Chondrocyte (in vitro differentiated cells): Measurements from ENCODE around the gene APOA1. TPM values are rescaled to one million over a fixed set of nuclear protein-coding genes. Genes with fewer than 3 reads are reported as not detected.
"Not testable (repeated sequence)": the region's sequence is repeated elsewhere in the genome, so short reads cannot be mapped to it uniquely, and the experiment has no call there.

Source experiments
- DNase-seq: peaks from one replicate; pipeline ENCODE4 v3.0.0; 2021; ENCODE audit warnings: mixed read lengths, low spot score
- H3K27ac Mint-ChIP-seq: one replicate; pipeline ENCODE4 v1.8.0; 2021; ENCODE audit warnings: mild to moderate bottlenecking, moderate library complexity, mixed read lengths; ENCODE audit not compliant: unreplicated experiment
- H3K27me3 Mint-ChIP-seq: 2 replicates; pipeline ENCODE4 v1.8.0; 2021; ENCODE audit warnings: low read depth, mixed read lengths
- H3K36me3 Mint-ChIP-seq: 2 replicates; pipeline ENCODE4 v1.8.0; 2021; ENCODE audit warnings: low read depth, mixed read lengths
- H3K4me1 Mint-ChIP-seq: 2 replicates; pipeline ENCODE4 v1.8.0; 2021; ENCODE audit warnings: low read depth, mild to moderate bottlenecking, mixed read lengths
- H3K4me3 Mint-ChIP-seq: one replicate; pipeline ENCODE4 v1.8.0; 2021; ENCODE audit warnings: mild to moderate bottlenecking, moderate library complexity, mixed read lengths; ENCODE audit not compliant: unreplicated experiment
- H3K9me3 Mint-ChIP-seq: 2 replicates; pipeline ENCODE4 v1.8.0; 2021; ENCODE audit warnings: low read depth, mixed read lengths
- total RNA-seq: library from RNA; stranded (reverse); gene quantifications from 3 replicates; pipeline ENCODE4 v1.2.1, GENCODE V29; 2021
- TF ChIP-seq, protein P1 (sequence below): fragments of 200-600 bp; sonication (generic); IDR thresholded peaks from 2 replicates; pipeline ENCODE4 v1.5.0; 2021; ENCODE audit warnings: antibody characterized with exemption, mild to moderate bottlenecking, moderate library complexity

The APOA1 gene
- total RNA-seq, 1 donor from 2014 or later, result not detected

DNA sequence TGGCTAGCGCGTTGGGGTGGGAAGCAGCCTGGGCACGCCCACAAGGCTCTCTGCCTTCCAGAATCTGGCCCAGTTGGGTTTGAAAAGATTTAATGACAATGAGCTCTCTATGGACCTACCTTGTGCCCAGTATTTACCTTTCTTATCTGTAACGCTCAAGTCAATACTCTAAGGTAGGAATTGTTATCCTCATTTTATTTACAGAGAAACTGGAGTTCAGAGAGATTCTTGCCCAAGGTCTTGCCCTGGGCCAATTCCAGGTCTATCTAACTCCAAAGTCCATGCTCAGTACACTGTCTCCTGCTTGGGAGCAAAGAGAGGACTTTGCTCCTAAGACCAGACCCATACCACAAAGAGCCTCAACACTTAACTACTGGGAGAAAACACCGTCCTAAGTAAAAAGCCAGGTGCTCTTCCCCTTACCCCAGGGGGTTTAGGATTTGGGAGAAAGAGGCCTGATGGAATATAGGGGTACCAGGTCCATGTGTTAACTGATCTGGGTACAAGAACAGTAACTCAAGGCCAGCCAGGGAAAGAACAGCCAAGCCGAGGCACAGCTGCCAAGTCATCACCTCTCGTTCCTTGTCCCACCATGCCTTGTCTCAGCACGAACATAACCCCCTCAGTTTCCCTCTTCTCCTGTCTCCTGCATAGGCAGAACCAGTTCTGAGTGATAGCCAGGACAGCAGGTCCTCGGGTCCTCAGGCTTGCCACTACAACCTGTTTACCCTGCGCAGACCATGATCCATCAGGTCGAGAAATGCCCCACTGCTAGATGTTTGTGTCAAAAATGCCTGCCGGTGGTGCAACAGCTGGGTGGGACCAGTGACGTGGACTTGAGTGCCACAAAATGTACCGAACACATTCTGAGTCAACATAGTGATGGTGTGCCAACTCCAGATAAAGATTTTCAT lies 28.9 kb downstream of the APOA1 start:
- TF ChIP-seq, protein P1, sequence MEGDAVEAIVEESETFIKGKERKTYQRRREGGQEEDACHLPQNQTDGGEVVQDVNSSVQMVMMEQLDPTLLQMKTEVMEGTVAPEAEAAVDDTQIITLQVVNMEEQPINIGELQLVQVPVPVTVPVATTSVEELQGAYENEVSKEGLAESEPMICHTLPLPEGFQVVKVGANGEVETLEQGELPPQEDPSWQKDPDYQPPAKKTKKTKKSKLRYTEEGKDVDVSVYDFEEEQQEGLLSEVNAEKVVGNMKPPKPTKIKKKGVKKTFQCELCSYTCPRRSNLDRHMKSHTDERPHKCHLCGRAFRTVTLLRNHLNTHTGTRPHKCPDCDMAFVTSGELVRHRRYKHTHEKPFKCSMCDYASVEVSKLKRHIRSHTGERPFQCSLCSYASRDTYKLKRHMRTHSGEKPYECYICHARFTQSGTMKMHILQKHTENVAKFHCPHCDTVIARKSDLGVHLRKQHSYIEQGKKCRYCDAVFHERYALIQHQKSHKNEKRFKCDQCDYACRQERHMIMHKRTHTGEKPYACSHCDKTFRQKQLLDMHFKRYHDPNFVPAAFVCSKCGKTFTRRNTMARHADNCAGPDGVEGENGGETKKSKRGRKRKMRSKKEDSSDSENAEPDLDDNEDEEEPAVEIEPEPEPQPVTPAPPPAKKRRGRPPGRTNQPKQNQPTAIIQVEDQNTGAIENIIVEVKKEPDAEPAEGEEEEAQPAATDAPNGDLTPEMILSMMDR, result no peak
- Mint-ChIP-seq H3K9me3 (peaks cover 3% of the 10 kb centered on the region), H3K27ac (no peak overlapping the region), H3K36me3 (no peaks in the 10 kb centered on the region), H3K27me3 (peaks cover 4% of the 10 kb centered on the region), H3K4me3 (no peak overlapping the region), H3K4me1 (no peaks in the 10 kb centered on the region)
- no peak for DNase-seq

DNA sequence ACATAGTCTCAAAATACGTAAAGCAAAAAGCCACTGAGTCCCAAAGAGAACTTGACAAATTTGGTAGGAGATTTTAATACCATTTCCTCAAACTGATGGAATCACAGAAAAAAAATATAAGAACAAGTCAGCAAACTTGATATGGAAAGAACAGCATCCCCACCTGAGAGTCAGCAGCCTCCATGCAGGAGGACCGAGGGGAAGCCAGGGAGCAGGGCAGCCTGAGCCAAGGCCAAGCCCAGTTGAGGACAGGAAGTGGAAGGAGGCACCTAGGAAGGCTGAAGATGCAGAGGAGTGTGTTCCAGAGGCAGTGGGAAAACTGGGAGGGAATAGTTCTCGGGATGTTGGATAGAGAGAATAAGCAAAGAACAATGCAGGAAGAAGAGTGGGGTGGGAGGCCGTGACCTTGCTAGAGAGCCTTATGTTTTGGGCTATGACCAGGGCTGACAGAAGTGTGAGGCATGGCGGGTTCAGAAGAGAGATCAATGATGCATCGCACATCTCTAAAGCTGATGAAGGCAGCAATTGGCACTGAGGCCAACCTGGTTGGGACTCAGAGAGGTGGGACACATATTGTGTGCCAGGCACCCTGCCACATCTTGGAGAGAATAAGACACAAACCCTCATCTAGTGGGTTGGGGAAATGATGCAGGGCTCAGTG lies 29.7 kb downstream of the APOA1 start:
- TF ChIP-seq, protein P1, result no peak
- DNase-seq, result no peak
- Mint-ChIP-seq H3K9me3 (no peaks in the 10 kb centered on the region), H3K36me3 (no peaks in the 10 kb centered on the region), H3K27me3 (peaks cover 6% of the 10 kb centered on the region), H3K4me1 (no peaks in the 10 kb centered on the region), H3K4me3 (no peak overlapping the region), H3K27ac (no peak overlapping the region)

DNA sequence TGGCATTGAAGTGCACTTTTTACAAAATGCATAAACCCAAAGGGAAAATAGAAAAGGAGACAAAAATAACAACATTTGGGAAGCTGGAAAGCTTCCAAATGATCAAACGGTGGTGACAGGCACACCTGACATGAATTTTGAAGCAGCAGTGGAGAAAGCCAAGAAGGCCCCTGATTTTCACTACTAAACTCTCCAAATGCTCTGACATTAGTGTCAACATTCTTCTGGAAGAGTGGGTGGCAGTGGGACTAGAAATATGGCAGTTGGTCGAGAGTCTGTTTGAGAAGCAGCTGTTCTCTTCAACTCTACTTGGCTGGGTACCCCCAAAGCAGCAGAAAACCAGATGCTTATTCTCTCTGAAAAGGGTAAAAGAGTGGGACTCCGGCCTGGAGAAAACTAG lies 33.4 kb downstream of the APOA1 start:
- Mint-ChIP-seq H3K27ac (no peak overlapping the region), H3K27me3 (peaks cover 18% of the 10 kb centered on the region), H3K9me3 (no peaks in the 10 kb centered on the region), H3K36me3 (no peaks in the 10 kb centered on the region), H3K4me1 (no peaks in the 10 kb centered on the region), H3K4me3 (no peak overlapping the region)
- TF ChIP-seq, protein P1, result no peak
- DNase-seq, result no peak

DNA sequence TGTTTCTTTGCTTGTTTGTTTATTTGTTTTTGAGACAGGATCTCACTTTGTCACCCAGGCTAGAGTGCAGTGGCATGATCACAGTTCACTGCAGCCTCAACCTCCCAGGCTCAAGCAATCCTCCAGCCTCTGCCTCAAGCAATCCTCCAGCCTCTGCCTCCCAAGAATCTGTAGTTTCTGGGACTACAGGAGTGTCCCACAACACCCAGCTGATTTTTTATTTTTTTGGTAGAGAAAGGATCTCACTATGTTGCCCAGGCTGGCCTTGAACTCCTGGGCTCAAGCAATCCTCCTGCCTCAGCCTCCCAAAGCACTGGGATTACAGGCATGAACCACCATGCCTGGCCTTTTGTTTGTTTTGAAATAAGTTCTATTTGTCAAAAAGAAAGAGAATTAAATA lies 35.8 kb downstream of the APOA1 start:
- H3K4me1 Mint-ChIP-seq, H3K9me3 Mint-ChIP-seq, H3K27ac Mint-ChIP-seq, H3K4me3 Mint-ChIP-seq, H3K36me3 Mint-ChIP-seq, DNase-seq: not testable (repeated sequence)
- H3K27me3 Mint-ChIP-seq, result peaks cover 18% of the 10 kb centered on the region

DNA sequence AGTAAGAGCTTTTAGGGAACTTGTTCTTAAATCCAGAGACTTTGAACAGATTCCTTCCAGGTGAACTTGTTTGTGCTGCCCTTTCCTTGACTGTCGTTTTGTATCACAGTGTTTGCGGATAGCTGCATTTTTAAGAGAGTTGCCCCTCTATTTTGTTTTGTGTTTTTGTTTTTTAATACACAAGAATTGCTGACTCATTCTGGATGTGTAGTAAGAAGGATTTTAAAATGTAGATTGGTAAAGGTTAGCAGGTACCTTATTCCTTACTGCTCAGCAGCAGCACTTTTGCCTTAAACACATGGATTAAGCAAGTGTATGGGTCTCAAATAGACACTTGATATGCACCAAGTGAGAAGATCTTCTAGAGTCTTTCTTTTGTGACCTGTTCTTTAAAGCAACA lies 36.8 kb downstream of the APOA1 start:
- Mint-ChIP-seq H3K9me3 (no peaks in the 10 kb centered on the region), H3K36me3 (no peaks in the 10 kb centered on the region), H3K27ac (no peak overlapping the region), H3K4me3 (no peak overlapping the region), H3K4me1 (no peaks in the 10 kb centered on the region), H3K27me3 (peaks cover 18% of the 10 kb centered on the region)
- no peak for DNase-seq
- TF ChIP-seq, protein P1, result no peak
